HL-60/S4 treated with phorbol 12-myristate 13-acetate at 8.2 ng/mL for 4 days and 3 days (cell line): Measurements from ENCODE around the gene RBBP8NL.

Experiments used
- in situ Hi-C: fragments of 300-500 bp; cut with MboI; formaldehyde crosslinking; loops from 2 replicates; pipeline ENCODE4 v1.15.0; 2022; ENCODE audit warnings: low sequenced_read_pairs

The RBBP8NL gene

DNA sequence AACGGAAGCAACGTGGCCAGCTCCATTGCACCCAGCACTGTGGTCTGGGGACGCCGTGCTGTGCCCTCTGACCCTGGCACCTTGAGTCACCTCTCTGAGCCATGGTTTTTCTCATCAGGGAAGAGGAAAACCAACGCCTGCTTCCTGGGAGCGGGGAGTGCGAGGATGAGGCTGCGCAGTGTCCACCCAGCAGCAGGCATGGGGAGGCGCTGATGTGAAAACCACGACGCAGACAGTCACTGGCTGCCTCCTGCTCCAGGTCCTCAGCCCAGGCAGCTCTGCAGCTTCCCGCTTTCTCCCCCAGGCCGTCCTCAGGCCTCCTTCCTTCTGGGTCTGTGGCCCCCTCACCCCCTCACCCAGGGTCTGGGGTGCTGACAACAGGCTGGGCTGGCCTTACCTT is 34.5 kb upstream of the RBBP8NL start:
- in situ Hi-C loops = no loop called here

DNA sequence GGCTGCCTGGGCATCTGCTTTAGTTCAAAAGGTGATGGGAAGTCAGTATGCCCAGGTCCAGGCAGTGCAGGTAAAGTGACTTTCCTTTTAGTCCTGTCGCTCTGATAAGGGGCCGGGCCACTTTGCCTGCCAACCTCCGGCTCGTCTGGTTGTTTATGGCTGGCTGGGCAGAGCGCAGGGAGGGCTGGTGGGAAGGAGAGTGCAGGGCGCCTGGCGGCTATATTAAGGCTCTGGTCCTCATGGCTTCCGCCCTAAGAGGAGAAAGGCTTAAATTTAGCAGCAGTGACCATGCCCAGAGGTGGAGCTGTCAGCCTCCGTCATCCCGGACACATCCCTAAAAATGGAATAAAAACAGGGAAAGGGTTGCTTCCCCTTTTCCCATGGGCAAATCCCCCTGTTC is 33.8 kb upstream of the RBBP8NL start:
- in situ Hi-C loops = no loop called here

GRCh38 chr20:62460678-62461077 is 33.3 kb upstream of the RBBP8NL start:
- in situ Hi-C loops = no loop called here

GRCh38 chr20:62459488-62459887 is 32.1 kb upstream of the RBBP8NL start:
- in situ Hi-C loops = no loop called here

GRCh38 chr20:62458275-62459251 is 31.2 kb upstream of the RBBP8NL start:
- in situ Hi-C loops = no loop called here

- in situ Hi-C loops = no loop called here
Observed at GRCh38 chr20:62457831-62458230, 30.5 kb upstream of the RBBP8NL start.

GRCh38 chr20:62457098-62457497 is 29.8 kb upstream of the RBBP8NL start:
- in situ Hi-C loops = no loop called here

DNA sequence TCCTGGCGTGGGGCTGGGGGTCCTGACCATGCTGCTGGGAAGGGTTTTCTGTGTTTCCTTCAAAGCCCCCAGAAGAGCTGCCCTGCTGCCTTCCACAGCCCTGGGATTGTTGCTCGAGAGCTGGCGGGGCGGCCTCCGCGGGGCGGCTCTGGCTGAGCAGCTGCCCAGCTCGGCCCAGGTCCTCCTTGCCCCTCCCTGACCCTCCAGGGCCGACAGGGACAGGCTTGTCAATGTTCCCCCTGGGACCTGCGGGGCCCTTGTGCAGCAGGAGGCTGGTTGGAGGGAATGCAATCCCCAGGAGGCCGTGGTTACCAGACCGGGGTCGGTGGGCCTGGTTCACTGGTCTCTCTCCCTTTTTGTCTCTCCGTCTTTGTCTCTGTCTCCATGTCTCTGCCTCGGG is 28.6 kb upstream of the RBBP8NL start:
- in situ Hi-C loops = no loop called here

DNA sequence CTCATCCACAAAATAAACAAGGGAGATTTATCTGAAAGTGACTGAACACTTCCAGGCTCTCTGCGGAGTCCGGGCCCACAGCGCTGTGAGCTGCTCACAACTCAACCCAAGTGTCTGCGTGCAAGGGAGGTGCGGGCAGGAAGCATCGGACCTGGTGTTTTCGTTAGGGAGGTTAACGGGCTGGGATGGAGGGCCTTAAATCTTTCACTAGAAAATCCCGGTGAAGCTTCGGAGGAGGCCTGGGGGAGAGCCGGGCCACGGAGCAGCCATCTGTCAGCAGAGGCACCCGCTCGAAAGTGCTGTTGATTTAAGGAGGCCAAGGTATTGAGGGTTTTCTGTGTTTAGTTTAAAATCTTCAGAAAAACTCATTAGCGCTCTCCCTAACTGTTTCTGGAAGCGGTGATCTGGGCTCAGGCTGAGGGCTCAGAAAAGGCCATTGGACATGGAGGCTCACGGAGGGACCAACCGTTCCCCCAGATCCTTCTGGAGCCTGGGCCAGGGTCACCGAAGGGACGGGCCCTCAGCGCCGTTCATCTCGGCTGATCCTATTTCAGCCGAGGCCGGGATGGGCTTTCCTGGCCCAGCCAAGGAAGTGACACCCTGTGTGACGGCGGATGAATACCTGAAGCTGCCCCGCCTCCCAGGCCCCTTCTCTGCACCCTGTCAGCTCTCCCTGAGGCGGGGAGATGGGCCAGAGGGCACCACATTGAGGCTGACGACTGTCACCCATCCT is 27.7 kb upstream of the RBBP8NL start:
- in situ Hi-C loops = no loop called here

GRCh38 chr20:62453186-62453808 is 26.0 kb upstream of the RBBP8NL start:
- in situ Hi-C loops = no loop called here

DNA sequence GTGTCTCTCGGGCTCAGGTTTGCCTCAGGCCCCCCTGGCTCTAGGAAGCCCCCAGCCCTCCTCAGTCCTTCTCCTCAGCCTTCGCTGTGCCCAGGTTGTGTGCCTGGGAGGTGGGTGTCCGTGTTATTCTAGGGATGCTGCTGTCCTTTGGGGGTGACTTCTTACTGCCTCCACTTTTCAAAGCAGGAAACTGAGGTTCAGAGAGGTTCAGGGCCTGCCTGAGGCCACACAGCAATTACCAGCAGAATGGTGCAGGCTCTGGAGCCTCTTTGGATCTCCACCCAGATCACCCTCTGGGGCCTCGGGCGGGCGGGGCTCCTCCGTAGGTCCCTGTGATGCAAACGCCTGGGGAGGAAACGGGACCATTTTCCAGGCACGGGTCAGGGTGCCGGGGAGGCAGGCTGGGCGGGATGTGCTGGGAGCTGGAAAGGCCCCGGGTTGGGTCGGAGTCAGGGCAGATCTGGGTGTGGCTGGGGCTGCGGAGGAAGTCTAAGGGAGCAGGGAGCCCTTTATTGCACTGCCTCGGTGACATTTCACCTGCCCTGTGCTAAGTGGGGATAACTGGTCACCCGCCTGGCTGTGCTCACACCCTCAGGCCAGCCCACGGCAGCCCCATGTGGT is 25.2 kb upstream of the RBBP8NL start:
- in situ Hi-C loops = no loop called here

DNA sequence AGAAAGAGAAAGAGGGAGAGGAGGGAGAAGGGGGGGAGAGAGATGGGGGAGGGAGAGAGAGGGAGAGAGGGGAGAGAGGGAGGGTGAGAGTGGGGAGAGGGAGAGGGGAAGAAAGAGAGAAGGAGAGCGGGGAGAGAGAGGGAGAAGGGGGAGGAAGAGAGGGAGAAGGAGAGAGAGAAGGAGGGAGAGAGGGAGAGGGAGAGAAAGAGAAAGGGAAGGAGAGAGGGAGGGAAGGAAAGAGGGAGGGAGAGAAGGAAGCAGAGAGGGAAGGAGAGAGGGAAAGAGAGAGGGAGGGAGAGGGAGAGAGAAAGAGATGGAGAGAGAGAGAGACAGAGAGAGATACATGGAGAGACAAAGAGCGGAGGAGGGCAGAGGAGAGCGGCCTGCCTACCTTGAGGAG is 24.6 kb upstream of the RBBP8NL start:
- in situ Hi-C loops = no loop called here

GRCh38 chr20:62451156-62451767 is 23.9 kb upstream of the RBBP8NL start:
- in situ Hi-C loops = no loop called here

DNA sequence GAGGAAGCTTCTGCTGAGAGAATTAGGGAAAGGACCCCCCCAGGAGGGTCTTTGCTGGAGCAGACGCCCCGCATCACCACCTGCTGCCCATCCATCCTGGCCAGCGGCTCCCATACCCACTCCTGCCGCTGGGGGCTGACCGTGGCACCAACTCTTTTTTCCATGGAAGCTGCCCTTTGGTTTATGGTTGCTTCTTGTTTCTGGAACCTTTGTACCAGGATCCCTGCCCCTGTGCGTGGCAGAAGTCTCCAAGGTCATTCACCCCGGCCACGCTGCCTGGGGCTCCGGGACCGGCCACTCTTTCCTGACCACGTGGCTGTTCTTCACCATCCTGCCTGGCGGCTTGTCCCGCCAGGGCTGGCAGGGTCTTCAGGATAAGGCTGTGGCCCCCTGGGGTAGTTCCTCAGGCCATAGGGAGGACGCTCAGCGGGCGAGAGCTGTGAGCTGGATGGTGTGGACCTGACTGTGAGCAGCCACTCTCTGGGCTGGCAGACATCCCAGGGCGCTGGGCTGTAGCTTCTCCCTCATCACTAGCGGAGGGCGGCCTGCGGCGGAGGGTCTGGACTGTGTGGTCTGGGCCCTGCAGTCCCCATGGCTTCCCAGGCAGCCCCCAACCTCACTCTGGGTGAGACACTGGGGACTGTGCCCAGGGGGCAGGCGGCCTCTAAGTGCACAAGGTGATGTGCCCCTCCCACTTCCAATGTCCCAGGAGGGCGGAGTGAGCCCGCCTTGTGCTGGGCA is 22.8 kb upstream of the RBBP8NL start:
- in situ Hi-C loops = no loop called here

DNA sequence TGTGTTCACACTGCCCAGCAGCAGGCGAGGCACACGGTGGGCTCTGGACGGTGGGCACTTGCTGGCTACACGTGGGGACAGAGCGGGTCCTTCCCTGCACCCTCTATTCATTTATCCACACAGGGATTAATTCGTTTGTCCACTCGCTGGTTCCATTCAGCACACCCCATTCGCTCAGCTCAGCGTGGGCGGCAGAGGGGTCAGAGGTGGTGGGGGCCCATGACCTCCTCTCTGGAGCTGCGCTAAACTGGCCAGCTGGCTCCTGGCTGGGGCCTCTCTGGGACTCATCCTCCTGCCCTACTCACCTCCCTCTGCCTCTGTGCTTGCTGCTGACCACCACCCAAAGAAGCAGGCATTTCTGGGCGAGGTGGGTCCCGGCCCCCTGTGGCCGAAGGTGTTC is 21.4 kb upstream of the RBBP8NL start:
- in situ Hi-C loops = no loop called here

DNA sequence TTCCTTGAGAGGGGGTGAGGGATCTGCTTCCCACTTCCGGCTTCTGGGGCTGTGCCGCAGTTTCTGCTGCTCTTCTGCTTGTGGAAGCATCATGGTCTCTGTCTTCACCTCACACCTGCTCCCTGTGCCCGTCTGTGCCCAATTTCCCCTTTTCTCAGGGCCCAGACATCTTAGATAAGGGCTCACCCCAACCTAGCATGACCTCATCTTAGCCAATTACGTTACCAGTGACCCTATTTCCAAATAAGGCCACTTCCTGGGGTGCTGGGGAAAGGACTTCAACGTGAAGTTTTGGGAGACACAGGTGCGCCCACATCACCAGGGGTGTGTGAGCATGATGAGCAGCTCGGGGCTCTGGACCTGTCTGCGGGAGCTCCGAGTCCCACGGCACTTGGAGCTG is 20.7 kb upstream of the RBBP8NL start:
- in situ Hi-C loops = no loop called here

DNA sequence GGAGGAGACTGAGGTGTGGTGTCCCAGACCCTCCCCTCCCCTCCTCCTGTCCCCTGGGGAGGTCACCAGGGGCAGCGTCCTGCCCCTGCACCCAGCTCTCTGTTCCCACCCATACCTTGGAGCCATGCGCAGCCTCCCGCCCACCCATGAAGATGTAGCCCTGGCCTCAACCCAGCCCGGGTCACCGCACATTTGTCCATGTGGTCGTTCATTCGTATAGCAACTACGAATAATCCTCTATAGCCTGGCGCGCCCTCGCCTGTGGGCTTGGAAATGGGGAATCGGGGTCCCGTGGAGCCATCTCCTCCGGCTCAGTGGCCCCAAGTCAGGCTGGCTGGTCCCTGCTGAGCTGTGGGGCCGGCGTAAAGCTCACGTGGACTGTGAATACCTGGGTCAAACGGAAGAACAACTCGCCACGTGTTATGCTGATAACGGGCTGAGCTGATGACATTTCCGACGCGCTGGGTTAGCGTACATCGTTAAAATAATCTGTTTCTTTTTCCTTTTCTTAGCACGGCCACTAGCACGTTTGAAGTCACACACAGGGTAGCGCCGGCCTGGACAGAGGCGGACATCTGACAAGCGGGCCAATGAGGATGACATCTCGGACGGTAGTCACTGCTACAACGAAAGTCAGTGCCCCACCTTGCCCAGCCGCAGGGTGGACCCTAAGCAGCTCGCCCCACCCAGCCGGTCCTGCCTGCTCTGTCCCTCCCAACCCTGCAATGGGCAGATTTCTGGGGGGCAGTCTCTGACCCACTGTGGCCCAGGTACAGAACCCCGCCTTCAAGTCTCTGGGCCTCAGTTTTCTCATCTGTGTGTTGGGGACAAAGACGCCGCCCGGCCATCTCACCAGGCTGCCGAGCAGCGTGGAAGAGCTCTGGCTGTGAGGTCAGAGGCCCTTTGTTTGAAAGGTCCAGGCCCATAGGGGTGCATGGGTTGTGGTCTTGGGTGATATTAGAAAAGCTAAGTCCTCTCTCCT is 19.8 kb upstream of the RBBP8NL start:
- in situ Hi-C loops = no loop called here

GRCh38 chr20:62446481-62446880 is 19.1 kb upstream of the RBBP8NL start:
- in situ Hi-C loops = no loop called here
